GM18505 (cell line): Measurements from ENCODE around the gene RAET1G.
"Not testable (repeated sequence)": the region's sequence is repeated elsewhere in the genome, so short reads cannot be mapped to it uniquely, and the experiment has no call there.

Source experiments
- ATAC-seq: cut with Tn5 transposase; IDR thresholded peaks from one replicate; pipeline ENCODE4 v1.9.1; 2021; ENCODE audit not compliant: unreplicated experiment
- POLR2A ChIP-seq: IDR thresholded peaks from 4 replicates; pipeline ENCODE4 v1.6.1; 2011; ENCODE audit warnings: borderline replicate concordance; ENCODE audit not compliant: insufficient read depth, insufficient read length; ENCODE audit errors: extremely low read depth

RAET1G gene

DNA sequence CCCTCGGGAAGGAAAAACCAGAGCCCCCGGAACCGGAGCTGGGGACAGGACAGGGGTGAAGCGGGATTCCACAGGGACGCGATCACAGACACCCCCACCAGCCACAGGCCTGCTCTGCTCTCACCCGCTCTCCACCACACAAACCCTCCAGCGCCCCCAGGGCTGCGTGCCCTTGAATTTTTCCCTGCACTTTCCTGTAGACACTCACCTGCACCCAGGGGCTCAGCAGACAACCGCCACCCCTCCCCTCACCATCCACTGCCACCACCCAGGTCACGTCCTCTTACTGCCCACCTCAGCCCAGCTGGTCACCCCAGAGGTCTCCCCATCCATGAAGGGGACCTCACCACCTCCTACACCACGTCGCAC is 19.5 kb upstream of the RAET1G start:
- no peak for ATAC-seq

GRCh38 chr6:149941583-149942460 is 18.9 kb upstream of the RAET1G start, which contains the start of gene ULBP2:
ULBP2 (plus strand) TSS chr6:149942014; CDS start chr6:149942073, 59 bp downstream.
- TF ChIP-seq POLR2A: no peak
- ATAC-seq: no peak

More for the DNA sequence above, 19.5 kb upstream of the RAET1G start:
- no peak for TF ChIP-seq POLR2A

- no peak for ATAC-seq
- TF ChIP-seq POLR2A: no peak
Observed at GRCh38 chr6:149940672-149940982, 17.7 kb upstream of the RAET1G start.

DNA sequence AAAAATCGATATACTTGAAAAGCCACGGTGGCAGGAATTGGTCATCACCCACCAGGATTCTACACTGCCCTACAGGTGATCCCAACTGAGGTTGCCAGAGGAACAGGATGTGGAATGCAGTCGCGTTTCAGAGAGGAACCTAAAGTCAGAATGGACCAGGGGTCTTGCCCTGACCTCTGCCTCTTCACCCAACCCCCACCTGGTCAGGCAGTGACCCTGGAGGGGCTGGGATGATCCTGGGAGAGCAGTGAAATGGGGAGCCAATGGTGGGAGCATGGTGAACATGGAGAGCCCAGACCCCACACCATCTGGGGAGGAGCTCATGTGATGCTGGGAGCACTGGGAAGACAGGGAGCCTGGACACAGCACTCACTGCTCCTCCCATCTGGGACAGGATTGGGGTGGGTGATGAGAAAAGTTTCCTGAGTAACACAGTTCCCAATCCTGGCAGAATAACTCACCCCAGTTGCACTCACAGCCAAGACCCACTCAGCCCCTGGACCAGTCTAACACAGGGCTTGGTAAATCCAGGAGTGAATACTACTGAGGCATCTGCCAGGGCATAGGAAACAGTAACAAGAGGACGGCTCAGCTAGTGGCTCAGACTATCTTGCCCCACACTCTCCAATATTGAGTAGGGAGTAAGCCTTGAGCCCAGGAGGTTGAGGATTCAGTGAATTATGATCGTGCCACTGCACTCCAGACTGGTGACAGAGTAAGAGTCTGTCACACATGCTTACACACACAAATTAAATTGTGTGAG is 17.2 kb upstream of the RAET1G start:
- no peak for ATAC-seq
- TF ChIP-seq POLR2A: no peak

GRCh38 chr6:149939356-149939648 is 16.4 kb upstream of the RAET1G start:
- TF ChIP-seq POLR2A: no peak
- ATAC-seq: no peak

GRCh38 chr6:149938571-149939355 is 15.8 kb upstream of the RAET1G start:
- TF ChIP-seq POLR2A: no peak
- ATAC-seq: peak; percentile 66

DNA sequence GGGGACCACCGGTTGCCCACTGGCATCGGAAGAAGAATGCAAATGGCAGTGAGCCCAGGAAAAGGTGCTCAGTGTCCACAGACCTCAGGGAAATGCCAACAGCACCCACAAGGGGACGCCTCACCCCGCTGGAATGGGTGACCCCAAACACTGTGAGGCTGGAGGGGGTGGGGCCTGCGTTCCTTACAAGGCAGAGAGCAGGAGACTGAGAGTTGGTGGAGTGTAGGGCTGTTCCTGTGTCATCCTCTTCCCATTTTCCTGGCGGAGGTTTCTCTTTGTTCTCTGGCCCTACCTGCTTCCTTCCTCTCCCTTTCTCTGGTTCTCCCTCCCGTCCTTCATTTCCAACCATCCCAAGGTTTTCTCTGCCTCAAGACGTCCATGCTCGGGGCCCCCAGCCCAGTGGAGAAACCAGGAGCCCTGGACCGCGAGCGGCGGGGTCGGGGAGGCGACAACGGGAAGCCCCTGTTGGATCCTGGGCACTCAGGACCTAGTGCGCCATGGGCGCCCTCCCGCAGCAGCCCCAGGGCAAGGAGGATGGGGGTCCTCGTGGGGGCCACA is 15.2 kb upstream of the RAET1G start:
- not testable (repeated sequence) for ATAC-seq

GRCh38 chr6:149936743-149937142 is 13.8 kb upstream of the RAET1G start:
- no peak for TF ChIP-seq POLR2A
- ATAC-seq: no peak

DNA sequence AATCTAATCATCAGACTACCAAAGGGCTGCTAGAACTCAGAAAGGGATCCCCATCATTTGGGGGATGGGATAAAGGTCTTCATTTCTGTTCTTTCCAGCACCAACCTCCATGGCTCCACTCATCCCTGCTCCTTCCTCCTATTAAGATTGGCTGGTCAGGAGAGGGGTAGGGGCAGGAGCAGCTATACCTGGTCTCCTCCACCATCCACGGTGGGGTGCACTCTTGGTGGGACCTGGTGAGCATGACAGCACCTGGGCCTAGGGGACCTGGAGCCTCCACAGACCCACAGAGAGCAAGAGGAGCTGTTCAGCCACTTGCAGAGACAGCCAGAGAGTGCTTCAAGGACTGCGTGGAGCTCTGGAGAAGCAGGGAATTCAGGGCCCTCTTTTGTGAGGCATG is 12.7 kb upstream of the RAET1G start:
- TF ChIP-seq POLR2A: no peak
- ATAC-seq: no peak

DNA sequence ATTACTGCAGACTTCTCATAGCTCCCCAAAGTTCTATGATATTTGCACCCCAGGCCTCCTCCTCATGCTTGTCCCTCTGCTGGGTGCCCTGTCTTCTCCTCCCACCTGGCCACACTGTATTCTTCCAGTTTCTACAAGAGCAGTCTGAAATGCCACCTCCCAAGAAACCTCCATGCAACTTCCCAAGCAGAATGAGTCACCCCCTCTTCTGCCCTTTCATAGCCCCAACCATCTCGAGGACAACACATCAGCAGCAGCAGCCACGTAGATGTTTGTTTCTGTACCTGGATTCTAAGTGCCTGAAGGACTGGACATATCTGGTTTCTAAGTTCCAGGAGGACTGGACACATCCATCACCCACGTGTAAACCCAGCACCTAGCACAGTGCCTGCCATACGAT is 12.3 kb upstream of the RAET1G start:
- no peak for TF ChIP-seq POLR2A
- ATAC-seq: no peak

DNA sequence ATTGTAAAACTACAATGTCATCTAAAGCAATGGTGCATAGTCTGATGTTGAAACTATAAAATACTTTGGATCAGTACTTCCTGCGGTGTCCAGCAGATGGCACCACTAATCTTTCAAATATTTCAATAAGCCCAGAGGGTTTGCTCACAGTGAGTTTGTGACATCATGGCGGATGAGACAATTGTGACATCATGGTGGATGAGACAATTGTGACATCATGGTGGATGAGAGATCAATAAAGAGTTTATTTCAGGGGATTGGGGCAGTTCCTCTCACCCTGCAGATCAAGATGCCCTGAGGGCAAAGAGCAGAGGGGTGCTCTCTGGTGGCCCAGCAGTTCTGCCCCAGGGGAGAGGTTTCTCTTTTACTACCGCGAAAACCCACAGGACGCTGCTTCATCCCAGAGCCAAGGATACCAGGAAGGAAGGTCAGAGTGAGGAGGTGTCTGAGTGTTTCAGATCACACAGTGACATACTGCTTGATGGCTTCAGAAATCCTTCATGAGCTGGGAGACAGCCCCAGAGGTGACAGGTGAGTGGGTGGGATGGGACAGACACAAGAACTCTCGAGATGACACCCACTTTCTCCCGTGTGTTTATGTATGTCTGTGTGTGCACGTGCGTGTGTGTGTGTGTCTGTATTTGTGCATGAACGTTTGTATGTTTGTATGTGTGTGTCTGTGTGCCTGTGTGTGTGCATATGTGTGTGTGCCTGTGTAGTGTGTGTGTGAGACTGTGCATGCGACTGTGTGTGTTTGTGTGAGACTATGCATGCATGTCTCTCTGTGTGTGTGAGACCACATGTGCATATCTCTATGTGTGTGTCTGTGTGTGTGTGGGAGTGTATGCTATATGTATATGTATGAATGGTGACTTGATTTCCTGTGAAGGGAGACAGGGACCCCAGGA is 11.6 kb upstream of the RAET1G start:
- ATAC-seq: no peak

DNA sequence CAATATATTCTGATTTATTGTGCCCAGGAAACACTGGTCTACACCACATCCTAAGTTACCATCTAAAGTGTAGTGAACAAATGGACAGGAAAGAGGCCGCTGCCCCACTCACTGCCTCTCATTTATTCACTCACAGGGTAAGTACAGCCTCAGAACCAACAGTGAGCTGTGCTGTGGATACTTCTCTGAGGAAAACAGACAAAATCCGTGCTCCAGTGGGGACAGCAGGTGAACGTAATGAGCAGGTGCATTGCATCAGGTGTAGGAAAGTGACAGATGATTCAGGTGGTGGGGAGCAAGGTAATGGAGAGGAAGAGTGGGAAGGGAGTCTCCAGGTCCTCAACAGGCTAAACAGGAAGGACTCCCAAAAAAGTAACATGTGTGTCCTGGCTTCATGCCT is 10.5 kb upstream of the RAET1G start:
- no peak for ATAC-seq
- no peak for TF ChIP-seq POLR2A

More for the DNA sequence above, 11.6 kb upstream of the RAET1G start:
- no peak for TF ChIP-seq POLR2A

DNA sequence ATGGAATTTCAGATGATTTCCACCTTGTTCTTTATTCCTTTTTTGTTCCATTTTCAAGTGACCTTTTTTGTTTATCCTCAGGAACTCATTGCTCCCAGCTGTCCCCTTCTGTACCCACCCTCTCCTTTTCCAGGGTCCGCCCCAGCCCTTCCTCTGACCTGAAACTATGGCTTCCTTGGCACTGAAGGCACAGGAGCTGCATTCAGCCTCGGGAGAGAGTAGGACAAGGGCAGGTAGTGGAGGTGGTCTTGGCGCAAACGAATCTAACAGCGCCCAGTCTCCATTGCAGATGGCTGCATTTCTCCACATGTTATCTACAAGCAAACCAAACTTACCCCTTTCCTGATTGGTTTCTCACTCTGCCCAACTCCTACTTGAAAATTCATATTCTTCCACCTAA is 10.1 kb upstream of the RAET1G start:
- no peak for ATAC-seq
- no peak for TF ChIP-seq POLR2A

DNA sequence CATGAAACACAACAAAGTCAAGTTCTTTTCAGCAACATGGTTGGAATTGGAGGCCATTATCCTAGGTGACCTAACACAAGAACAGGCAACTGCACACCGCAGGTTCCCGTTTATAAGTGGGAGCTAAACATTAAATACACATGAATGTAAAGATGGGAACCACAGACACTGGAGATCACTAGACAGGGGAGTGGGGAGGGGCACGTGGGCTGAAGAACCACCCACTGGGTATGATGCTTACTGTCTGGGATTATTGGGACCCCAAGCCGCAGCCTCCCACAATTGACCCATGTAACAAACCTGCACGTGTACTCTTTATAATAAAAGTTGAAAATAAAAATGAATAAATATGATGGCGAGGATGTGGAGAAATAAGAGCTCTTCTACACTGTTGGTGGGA is 8.6 kb upstream of the RAET1G start:
- ATAC-seq: no peak
- no peak for TF ChIP-seq POLR2A
